Esophagus mucosa (tissue), 1 donor: ENCODE measurements around the gene PRF1. TPM values are rescaled to one million over a fixed set of nuclear protein-coding genes. Genes with fewer than 3 reads are reported as not detected.

Experiments used
- ATAC-seq: fragments of 200-7000 bp; cut with Tn5 transposase; one replicate; pipeline ENCODE4 v1.9.1; 2020
- total RNA-seq: library from RNA; stranded (reverse); gene quantifications from one replicate; pipeline ENCODE4 v1.2.4, GENCODE V29; 2023
- donor health status: DM: yes; HTN: yes; CAD: no.

The PRF1 gene
- total RNA-seq, 1 donor from 2014 or later: 0.28 TPM

DNA sequence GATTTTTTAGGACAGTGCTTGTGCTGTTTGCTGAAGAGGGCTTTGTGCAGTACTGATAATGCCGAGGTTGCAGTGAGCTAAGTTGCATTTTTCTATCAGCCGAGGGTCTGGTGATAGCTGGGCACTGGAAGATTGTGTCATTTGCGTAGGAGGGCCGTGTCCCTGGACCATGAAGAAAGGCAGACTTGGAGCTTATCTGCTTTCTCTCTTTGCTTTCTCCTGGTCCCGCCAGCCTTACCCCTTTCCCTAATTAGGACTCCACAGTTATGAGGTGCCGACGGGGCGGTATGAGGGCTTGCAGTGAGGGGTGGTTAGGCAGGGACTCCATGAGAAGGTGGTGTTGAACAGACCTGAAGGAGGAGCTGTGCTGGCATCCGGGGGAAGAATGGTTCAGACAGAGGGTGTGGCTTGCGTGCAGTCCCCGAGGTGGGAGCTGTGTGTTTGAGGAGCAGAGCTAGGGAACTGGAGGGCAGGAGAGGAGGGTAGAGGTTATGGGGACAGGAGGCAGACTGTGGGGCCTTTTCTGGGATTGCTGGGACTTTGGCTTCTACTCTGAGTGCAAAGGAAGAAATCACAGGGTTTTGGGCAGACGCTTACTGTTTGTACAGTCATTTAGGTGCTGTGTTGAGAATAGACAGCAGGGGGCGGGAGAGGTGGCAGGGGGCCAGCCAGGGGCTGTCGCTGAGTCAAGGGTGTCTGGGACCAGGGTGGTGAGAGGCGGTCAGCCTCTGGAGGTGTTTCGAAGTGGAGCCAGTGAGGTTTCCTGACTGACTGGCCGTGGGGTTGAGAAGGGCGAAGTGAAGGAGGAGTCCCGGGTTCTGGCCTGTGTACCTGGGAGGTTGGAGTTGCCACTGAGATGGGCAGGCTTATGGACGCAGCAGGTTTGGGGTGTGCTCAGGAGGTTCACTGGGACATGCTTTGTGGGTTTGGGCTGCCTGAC, 43.4 kb downstream of the PRF1 start:
- ATAC-seq: peak; percentile 46

DNA sequence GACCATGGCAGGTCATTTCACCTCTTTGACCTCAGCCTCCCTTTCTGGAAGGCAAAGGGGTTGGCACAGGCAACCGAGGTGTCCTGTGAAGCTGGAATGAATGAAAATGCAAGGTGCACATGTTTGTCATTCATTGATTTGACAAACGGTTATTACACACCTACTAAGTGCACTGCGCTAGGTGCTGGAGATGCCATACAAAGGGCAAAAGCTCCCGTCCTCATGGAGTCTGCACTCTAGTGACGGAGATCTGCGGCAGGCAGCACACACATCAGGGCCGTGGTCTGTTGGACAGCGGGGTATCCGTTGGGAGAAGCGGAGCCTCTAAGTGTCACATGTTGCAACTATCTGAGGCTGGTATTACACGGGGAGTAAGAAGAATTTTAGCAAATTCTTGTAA, 44.2 kb downstream of the PRF1 start:
- no peak for ATAC-seq

DNA sequence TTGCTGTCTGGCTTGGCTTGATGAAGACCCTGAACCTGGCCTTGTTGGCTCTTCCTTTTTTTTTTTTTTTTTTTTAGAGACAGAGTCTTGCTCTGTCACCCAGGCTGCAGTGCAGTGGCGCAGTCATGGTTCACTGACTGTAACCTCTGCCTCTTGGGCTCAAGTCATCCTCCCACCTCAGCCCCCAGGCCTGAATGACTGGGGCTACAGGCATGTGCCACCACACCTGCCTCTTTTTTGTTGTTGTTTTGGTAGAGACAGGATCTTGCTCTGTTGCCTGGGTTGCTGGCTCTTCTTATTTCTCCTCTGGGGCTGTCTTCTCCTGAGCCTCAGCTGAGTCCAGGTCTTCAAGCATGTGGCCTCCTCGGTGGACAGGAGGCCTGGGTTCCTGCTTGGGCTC, 44.7 kb downstream of the PRF1 start:
- ATAC-seq: no peak

DNA sequence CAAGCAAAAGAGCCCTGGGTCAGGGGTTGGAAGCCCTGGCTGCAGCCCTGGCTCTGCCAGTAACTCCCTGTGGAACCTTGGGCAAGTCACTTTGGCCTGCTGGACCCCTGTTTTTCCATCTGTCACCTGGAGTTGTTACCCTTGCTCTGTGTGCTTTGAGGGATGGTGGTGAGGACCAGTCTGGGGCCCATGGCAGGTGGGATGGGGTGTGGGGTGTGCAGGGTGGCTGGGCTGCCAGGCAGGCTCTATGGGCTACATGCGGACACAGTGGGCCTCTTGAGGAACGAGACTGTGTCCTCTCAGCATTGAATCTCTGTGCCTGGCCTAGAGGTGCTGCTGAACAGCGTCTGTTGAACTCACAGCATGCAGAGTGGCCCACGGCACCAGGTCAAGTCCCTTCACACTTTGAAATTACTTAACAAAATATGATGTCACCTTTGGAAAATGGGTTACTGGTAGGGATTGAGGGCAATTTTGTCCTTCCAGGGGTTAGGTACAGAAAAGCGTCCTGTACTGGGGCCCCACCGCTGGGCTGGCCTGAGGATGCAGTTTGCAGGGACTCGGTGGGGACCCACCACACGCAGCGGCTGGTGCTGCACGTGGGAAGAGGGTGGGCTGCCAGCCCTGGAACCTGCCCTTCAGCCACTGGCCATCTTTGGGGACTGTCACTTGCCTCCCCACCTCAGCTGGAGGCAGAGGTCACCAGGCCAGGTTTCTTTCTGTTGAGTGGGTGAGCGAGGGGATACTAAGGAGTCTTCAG, 45.3 kb downstream of the PRF1 start:
- ATAC-seq: no peak

DNA sequence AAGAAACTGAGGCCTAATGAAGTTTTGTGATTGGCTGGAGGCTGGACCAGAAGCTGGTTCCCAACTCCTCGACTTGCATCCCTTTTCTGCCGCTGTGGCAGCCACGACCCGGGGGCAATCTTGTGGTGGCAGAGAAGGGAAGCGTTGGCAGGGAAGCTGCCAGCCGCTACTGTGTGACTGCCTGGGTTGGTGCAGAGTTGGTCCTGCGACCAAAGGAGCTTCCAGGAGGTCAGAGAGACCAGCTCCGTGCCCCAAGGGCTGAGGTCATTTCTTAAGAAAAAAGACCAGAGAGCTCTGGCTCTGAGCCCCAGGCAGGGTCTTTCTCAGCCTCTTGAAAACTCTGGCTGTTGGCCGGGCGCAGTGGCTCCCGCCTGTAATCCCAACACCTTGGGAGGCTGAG, 47.2 kb downstream of the PRF1 start:
- ATAC-seq: no peak

DNA sequence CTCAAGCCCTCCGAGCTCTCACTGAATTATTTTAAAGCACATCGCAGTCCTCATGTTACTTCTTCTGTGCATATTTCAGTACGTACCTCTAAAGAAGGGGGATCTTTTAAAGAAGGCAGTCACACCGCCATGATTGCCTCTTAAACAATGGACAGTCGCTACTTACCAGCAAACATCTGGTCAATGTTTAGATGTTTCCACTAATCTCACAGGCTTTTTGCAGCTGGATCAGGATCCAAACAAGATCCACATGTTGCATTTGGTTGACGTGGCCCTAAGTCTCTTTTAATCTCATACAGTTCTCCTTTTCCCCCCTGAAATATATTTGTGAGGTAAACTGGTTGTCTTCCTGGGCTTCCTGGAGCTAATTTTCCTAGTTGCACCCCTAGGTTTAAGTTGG, 50.0 kb downstream of the PRF1 start:
- no peak for ATAC-seq

DNA sequence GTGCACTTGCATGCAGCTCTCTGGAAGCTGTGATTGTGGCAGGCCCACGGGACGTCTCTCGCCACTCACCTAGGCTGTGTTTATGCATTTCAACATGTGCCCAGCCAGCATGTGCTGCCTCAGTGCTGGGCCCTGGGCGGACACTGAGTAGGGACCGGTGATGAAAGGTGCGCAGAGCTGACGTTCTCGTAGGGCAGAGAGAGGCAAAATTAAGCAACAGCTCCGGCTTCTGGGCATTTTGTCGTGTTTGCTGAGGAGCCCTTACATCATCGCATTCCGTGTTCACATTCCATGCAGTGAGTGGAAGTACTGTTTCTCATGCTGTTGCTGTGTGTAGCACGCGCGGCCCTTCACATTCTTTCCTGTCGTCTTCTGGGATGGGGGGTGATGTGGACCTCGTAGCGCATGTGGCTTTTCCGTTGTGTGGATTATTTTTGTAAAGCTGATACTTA, 50.5 kb downstream of the PRF1 start:
- no peak for ATAC-seq

DNA sequence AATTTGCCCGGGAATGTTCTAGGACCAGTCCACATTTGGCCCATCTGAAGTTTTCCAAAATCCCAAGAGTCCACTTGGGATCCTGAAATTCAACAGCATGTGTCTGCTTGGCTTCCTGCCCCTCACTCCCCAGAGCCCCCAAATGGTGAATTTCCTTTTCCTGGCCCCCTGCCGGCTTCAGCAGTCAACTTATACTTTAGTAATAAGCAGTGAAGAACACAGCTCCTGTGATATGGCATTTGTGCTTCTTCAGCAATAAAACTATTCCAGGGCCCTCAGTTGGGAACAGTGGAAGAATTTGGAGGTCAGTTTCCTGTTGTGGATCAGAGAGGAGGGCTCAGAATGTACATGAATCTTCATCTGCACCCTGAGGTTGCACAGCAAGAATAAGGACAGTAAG, 51.1 kb downstream of the PRF1 start:
- no peak for ATAC-seq

DNA sequence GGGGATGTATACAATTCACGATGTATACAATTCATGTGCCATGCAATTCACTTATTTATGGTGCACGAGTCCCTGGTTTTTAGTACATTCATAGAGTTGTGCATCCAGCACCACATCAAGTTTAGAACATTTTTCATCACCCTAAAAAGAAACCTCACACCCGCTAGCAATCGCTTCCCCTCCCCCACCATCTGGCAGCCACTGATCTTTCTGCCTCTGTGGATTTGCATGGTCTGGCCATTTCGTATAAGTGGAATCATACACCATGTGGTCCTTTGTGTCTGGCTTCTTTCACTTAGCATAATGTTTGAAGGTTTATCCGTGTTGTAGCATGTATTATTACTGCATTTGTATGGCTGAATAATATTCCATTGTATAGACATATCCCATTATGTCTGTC, 52.1 kb downstream of the PRF1 start:
- no peak for ATAC-seq

DNA sequence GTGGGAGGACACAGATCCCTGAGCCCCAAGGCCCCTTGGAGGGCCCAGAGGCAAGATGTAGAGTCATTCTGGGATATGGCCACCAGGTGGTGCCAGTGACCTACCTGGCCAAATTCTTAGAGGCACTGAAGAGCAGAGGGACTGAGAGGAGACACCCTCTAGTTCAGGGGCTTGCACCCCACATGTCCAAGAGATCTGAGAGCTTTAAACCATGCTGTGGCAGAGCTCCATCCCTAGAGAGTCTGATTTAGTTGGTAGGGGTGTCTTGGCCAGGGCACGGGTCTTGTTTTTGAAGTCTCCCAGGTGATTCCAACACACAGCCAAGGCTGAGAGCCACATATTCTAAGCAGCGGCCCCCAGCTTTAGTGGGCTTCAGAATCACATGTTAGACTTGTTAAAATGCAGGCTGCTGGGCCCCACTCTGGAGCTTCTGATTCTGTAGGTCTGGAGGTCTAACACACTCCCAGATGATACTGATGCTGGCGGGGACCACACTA, 52.5 kb downstream of the PRF1 start:
- ATAC-seq: peak; percentile 77

DNA sequence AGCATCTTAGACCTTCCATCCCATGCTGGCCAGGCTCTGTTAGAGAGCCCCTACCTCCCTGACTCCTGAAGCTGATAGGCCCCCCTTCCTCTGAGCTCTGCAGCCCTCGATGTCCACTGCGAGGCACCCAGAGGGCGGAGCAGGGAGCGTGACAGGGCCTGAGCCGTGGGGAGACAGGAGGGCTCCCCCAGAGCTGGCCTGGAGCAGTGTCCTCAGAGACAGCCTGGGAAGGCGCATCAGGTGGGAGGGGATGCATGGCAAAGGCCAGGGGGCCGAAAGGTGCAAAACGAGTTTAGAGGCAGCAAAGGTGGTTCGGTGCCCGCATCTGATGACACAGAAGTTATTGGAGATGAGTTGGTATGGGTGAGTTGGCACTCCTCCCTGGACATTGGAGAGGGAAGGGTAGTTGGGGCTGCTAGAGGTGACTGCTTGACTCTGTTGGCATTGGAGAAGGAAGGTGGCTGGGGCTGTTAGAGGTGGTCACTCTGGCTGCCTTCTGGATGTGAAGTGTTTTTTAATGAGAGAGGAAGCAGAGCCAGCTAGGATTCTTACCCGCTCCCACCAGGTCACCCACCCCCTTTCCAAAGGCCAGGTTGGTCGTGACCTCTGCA, 53.1 kb downstream of the PRF1 start:
- ATAC-seq: no peak

Other genes starting within 250 kb of the PRF1 start
- 7.5 TPM for gene LRRC20, start 220.1 kb downstream of the PRF1 start, total RNA-seq
- 33.0 TPM for gene EIF4EBP2, start 198.6 kb downstream of the PRF1 start, total RNA-seq
- 0.48 TPM for gene NODAL, start 161.1 kb downstream of the PRF1 start, total RNA-seq
- 4.6 TPM for gene PALD1, start 124.0 kb downstream of the PRF1 start, total RNA-seq
- 0.64 TPM for gene ADAMTS14, start 69.8 kb upstream of the PRF1 start, total RNA-seq
- gene TBATA, start 182.6 kb upstream of the PRF1 start, total RNA-seq: not detected
- 62.1 TPM for gene SGPL1, start 213.2 kb upstream of the PRF1 start, total RNA-seq